Astrocyte of the cerebellum (primary cell): Measurements from ENCODE around the gene ISOC2.
"Not testable (repeated sequence)": the region's sequence is repeated elsewhere in the genome, so short reads cannot be mapped to it uniquely, and the experiment has no call there.

Experiments used
- DNase-seq: peaks from one replicate; pipeline ENCODE4 v3.0.0-alpha.2; 2011; ENCODE audit warnings: low read depth
- H3K4me3 ChIP-seq: 2 replicates; pipeline ENCODE4 v1.5.1; 2011; ENCODE audit warnings: mild to moderate bottlenecking, low read depth, low read length, moderate library complexity
- CTCF ChIP-seq: IDR thresholded peaks from 2 replicates; pipeline ENCODE4 v1.5.1; 2012; ENCODE audit warnings: low read length, low read depth, moderate library complexity, mild to moderate bottlenecking; ENCODE audit errors: missing control alignments
- in situ Hi-C: cut with HindIII; loops from 2 replicates; pipeline ENCODE4 v1.10.0; 2017; ENCODE audit warnings: low sequenced_read_pairs

The ISOC2 gene

GRCh38 chr19:55451965-55452748, 9.3 kb downstream of the ISOC2 start:
- in situ Hi-C loops: no loop called here
- DNase-seq: no peak

GRCh38 chr19:55451163-55451964, 10.1 kb downstream of the ISOC2 start:
- TF ChIP-seq CTCF: no peak
- DNase-seq: no peak
- no peak overlapping the region for H3K4me3 ChIP-seq
- in situ Hi-C loops: no loop called here

More at GRCh38 chr19:55451965-55452748, 9.3 kb downstream of the ISOC2 start:
- no peak for TF ChIP-seq CTCF
- no peak overlapping the region for H3K4me3 ChIP-seq

GRCh38 chr19:55449469-55449868, 12.0 kb downstream of the ISOC2 start:
- no peak overlapping the region for H3K4me3 ChIP-seq
- no peak for DNase-seq
- in situ Hi-C loops: no loop called here
- TF ChIP-seq CTCF: no peak

GRCh38 chr19:55448175-55448490, 13.3 kb downstream of the ISOC2 start:
- DNase-seq, in situ Hi-C loops, H3K4me3 ChIP-seq: not testable (repeated sequence)

GRCh38 chr19:55447421-55448174, 13.8 kb downstream of the ISOC2 start:
- no peak for DNase-seq
- in situ Hi-C loops: no loop called here
- TF ChIP-seq CTCF: no peak
- H3K4me3 ChIP-seq: no peak overlapping the region

- in situ Hi-C loops: no loop called here
- DNase-seq: no peak
- no peak for TF ChIP-seq CTCF
- no peak overlapping the region for H3K4me3 ChIP-seq
Observed at GRCh38 chr19:55446060-55446459, 15.4 kb downstream of the ISOC2 start.
